IPS DF 4.7 (cell line): ENCODE data around the gene HOXB6.

Source experiments
- DNase-seq: peaks from one replicate; pipeline ENCODE4 v3.0.0-alpha.2; 2013; ENCODE audit warnings: low spot score; ENCODE audit errors: extremely low read depth

The HOXB6 gene

DNA sequence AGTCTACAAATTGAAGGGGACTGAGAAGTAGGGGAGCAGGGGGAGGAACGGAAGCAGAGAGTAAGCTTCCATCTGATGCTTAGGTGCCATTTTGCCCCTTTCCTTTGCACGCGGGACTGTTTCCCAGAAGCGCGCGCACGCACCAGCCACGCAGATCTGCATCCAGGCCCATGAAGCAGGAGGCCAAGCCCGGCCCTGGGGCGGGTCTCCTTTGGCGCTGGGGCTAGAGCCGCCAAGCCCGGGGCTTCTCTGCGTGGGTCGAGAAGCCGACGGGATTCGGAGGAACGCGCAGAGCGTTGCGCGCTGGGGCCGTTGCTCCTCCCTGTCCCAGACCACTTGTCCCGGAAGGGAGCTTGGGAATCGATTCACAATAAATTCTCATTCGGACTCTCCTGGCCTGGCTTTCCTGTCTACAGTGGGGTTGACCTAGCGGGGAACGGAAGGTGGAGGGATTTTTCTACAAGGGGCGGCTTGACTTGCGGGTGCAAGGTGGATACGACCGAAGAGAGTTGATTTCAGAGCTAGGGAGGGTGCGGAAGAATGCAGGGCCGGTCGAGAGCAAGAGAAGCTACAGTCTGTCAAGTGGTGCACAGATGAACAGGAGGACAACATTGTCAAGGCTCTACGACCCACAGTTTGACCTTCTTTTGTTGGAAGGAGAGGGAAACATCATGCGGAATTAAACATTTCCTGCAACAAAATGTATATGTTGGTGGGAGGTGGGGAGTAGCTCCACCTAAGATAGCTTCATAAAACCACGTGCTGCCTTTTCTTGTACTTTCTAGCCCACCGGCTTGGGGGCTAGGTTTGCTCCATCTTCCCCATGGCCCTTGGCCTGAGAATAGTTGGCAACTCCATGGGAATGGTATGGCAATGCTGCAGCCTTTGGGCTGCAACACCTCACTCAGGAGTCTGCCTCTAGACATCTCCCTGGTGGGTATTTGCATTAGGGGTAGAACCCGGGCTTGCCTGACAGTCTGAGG is 16.9 kb upstream of the HOXB6 start:
- DNase-seq = no peak

DNA sequence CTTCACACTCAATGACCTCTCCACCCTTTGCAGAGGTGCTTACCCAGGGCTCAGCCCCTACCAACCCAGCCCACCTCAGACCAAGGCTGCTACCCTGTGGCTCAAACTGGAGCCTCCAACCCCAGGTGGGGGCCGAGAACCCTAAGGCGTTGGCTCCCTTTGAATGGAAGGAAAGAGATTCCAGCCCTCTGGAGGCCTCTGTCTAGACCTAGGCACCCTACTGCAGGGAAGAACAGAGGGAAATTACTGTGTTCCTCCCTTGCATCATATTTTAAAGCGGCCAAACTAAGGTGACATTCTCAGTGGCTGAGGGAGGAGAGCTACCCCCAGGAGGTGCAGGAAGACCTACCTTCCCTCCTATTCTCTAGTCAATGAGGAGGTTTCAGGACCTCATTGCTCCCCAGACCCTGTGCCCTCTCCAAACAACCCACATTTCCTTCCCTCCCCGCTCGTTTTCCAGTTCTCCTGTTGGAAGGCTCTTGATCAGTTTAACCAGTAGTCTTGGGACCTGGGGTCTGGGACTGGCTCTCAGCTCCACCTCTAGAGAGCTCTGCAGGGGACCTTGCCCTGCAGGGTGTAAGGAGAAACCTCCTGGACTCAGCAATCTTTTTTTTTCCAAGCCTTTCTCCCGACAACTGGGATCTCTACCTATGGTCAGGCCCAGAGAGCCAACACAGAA is 15.8 kb upstream of the HOXB6 start:
- DNase-seq = no peak

DNA sequence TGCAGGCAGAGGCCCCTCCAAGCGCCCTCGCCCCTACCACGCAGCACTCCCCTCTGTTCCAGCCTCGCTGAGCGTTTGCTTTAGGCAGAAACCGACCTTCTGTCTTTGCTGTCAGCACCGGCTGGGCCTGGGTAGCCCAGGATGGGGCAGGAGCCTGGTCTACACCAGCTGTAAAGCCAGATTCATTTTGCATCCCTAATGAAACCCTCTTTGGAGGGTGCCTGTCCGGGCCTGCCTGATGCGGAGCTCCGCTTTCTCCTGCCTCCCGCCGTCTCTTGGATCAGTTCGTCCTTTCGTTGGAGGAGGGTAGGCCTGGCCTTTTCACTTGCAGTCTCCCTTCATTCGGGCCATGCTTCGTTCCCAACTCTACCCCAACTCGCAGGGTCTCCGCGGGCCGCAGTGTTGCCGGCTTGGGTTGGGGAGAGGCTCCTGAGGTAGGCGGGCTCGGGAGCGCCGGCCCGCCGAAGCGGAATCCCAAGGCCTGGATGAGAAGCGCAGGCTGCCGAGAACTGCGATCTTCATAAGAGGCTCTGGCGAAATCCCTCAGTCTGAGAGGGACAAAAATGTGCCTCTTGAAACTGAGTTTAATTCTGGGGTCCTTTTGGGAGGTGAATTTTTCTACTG is 15.2 kb upstream of the HOXB6 start:
- no peak for DNase-seq

DNA sequence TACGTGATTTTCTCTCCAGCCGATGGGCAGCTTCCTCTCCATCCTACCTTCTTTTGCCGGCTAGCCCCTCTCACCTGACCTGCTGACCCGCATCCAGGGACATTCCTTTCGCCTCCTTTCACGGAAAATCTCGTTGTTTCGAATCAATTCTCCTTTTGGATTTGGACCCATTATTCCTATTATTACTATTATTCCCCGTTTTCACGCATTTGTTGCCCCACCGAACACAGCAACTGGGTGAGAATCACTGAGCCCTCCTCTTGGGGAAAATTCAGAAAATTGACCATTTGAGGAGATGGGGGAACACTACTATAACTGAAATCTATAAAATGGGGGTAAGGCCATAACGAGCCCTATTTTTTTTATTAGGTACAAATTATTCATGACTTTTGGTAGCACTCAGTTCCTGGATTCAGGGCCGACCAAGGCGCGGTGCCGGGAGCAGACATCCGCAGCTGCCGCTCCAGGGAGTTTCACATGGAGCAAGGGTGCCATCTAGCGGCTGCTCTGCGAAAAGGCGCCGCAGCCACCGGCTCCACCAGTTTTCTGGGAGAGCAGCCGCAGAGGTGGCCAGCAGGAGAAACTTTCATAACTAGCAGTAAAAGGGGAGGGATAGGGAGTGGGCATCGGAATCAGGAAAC is 13.6 kb upstream of the HOXB6 start:
- no peak for DNase-seq

DNA sequence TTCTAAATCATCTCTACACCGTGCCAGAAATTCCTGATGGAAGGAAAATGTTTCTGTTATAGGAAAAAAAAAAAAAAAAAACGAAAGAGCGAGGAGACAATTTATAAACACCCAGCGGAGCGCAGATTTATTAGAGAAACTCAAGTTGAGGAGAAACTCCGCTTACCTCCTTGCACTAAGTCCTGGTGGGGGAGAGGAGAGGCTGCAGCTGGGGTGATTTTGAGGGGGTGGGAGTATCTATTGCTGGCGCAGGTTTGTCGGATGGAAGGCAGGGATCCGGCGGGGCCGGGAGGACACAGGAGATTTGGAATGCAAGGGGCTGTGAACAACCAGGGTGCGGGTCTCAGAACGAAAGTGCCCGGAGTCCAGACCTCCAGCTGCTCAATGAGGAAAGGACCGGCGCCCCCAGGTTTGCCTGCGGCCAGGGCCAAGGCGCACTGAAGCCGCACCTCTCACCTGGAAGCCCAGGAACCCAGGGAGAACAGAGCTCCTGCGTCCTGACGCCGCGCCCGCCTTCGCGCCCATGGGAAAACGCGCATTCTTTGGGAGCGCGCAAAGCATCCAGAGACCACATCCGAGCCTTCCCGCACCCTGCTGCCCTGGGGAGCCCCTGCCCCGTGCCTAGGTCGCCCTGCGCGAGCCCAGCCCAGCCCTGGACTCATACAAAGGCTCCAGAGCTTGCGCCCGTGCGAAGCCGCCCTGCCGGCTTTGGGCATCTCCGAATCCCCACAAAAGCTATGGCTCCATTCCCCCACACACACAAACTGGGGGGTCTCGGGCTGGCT is 12.9 kb upstream of the HOXB6 start:
- DNase-seq = no peak

DNA sequence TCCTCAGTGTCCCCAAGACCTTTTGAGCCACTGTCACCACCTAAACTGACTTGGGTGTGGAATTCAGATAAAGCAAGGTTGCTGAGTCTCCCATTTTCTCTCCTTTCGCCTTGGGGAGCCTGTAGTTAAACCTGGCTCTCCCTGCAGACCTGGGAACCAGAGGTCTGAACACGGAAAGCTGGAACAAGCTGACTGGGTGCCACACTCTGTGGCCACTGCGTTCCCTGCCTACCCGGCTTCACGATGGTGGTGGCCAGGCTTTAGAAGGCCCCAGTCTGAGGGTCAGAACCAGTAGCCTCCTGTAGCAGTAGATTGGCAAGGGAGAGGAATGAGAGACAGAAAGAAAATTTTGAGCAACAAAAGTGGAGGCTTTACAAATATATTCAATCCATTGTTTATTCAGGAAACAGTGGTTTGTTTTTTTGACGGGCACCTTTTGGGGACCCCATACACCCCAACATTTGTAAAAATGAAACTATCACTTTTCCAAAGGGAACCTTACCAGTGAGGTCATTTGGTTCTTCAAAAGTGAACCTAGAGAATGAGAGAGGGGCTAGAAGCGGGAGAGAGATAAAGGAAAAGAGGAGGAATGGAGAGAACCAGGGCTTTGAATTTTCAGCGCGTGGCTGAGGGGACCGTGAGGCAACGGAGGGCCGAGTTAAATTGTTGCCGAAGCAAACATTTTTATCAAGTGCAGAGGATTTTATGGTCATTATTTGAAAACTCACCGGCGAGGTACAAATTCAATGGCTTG is 12.1 kb upstream of the HOXB6 start:
- DNase-seq = no peak

DNA sequence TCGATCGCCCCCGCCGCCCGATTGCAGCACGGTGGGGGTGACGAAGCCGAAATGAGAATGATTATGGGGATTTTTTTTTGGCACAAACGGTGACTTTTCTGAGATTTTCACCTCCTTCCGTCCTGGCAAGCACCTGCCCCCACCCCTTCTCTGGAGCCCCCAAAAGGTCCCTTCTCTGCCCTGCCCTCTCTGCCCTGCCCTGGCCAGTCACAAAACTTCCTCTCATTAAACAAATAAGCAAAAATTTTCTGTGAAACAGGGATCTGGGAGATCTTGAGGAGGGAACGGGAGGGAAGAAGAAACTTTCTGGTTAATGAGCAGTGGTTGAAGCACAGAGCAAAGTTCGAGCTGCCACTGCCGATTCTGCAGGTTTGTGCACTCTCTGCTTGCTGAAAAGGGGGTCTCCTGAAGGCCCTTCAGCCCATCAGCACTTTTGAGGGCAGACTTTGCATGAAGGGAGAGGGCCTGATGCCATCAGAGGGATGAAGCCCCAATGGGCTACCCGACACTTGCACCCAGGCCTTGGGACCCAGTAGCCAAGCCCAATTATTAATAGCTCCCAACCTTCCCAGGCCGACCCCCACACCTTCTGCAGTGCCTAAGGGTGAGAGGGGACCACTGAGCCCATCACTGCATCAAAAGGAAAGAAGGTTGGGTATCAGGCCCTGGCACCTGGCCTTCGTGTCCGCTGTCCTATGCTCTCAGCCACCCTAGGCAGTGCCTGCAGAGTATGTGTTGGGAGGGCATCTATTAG is 11.4 kb upstream of the HOXB6 start:
- DNase-seq = no peak

DNA sequence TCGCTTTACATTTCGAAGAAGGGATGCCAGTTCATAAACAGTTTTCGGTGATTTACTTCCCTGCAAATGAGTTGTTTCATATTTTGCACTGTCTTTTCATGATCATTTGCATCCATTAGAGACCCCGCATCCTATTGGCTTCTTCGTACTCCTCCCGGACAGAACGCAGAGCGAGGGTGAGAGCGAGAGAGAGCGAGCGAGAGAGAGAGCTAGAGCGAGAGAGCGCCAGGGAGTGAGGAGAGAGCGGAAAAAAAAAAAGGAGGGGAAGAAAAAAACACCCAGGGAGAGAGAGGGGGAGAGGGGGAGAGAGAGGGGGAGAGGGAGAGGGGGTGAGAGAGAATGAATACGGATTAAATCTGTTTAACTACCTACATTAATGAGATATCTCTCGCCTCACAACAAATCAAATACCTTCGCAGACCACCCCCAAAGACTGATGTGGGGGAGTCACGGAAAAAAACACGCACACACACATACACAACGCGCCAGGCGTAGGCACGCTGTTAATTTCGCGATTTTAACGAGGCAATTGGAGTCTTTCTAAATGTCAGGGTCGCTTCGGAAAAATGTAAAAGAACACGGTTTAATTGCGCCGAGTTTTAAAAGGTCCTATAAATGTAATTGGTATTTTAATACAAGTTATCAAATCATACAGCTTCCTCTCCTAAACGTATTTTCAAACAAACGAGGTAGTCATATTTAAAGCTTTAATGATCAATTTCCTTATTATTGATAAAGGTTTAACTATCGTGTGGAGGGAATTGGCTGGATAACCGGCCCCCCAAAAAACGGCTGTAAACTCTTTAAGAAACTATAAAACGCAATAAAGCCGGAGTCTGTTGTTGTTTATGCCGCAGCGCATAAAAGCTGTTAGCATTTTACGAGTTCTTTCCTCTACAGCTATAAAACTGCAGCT is 10.5 kb upstream of the HOXB6 start, which contains the start of gene HOXB8:
Gene HOXB8, minus strand, starts transcription at position 246 of the 916 bp plus-strand sequence. CDS start 588 bp downstream, outside the sequence.
- DNase-seq = no peak

DNA sequence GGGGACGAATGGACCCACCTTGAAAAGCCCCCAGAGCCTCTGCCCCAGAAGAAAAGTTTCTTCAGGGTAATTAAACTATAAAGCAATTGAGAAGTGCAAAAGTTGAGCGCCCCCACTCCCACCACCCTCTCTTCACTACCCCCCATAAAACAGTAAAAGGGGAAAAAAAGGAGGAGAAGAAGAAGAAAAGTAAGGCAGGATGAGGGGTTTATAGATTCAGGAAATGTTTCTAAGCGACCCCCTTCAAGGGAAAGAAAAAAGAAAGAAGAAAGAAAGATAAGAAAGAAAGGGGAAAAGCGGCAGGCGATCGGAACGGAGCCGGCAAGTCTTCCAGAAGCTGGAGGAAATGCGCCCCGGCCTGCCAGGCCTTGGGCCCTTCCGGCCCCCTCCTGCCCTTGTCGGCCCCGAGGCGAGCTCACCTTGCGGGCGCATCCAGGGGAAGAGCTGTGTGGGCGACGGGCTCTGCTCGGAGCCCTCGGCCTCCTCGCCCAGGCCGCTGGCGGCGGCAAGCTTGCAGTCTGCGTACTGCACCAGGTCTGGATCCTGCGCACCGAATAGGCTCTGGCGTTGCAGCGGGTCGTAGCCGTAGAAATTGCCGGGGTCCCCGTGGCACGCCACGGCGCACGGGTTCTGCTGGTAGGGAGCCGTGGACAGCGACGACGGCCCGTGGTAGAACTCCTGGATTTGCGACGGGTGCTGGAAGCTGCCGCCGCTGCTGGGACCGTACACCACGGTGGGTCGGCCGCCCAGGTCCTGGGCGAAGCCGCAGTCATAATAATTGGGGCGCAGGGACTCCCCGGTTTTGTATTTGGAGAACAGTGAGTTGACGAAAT is 9.3 kb upstream of the HOXB6 start:
- no peak for DNase-seq

DNA sequence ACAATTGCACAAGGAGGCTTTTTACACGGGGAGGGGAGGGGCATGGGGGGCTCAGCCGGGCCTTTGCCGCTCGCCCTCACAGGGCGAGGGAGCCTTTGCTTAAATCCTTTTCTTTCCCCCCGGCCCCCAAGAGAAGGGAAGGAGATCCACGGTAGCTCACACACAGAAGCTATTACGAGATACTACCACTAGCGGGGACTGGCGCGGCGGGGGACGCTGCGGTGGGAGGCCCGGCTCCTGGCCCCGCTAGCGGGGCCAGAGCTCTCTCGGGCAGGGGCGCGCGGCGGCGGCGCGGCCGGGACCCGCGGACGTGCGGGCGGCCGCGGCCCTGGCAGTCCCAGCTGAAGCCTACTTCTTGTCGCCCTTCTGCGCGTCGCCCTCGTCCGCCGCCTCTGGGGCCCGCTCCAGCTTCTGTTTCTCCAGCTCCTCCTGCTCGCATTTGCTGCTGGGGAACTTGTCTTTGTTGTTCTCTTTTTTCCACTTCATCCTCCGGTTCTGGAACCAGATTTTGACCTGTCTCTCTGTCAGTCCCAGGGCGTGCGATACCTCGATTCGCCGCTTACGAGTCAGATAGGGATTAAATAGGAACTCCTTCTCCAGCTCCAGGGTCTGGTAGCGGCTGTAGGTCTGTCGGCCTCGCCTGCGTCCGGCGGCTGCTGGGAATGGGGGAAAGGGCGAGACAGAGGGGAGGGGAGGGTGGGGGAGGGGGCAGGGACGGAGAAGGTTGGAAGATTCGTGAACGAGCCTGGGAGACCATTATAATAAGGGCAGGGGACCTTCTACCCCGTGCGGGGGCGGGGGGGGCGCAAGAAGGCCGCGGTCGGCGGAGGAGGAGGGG is 8.3 kb upstream of the HOXB6 start:
- DNase-seq = no peak

DNA sequence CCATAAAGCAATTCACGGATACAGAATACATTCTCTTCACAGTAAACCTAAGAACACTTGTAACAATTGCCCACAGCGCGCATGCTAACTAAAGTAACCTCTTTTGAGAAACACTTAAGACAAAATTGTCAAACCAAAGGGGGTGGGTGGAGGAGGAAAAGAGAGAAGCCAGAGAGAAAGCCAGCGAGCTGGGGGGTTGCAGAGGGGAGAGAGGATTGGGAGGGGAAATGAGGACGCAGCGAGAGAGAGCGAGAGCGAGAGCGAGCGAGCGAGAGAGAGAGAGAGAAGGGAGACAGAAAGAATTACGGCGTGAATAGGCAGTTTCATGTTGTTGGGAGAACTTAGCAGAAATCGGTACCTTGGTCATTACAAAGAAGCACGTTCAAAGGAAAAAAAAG is 7.7 kb upstream of the HOXB6 start:
- DNase-seq = no peak

DNA sequence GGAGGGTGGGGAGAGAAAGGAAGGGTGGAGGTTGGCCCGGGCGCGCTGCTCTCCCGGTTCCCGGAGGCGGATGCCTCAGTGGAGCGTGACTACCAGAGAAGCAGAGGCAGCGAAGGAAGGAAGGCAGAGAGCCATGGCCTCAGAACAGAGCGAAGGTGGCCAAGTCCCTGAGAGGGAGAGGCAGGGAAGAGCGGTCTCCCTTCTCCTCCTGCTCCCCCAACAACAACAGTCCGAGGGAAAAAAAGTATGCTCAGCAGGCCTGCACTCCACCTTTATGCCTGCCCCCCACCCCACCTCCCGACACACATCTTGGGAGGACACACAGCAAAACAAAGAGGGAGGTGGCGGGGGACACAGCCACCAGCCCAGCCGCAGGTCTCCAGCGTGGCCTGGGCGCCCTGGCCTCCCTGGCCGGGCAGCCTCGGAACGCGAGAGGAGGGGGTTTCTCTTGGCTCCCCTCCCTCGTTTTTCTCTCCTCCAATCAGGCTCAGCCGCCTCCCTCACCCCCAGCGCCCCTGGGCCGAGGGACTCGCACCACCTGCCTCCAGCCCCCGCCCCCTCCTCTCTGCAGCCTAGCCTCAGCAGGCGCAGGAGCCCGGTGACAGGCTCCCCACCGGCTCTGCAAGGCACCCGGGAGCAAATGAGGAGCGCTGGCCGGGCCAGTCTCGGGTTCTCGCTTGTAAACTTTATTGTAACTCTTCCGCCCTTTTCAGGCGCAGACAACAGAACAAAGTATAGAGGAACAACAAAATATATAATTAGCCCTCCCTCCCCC is 7.1 kb upstream of the HOXB6 start:
- no peak for DNase-seq

DNA sequence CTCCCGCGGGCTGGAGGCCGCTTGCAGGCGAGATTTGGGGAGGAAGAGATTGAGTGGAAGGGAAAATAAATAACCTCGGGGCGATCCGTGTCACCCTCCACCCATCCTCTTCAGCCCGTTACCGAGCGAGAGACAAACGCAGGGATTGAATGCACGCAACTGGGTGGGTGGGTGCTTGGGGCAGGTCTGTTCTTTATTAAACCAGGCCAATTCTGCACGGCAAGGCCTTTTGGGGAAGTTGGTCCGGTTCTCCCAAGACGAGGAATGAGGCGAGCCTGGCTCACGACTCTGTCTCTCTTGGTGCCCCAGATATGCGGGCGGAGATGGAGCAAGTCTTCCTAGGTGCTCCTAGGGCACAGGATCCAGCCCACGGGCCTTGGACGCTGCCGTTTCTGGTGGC is 6.4 kb upstream of the HOXB6 start:
- DNase-seq = no peak

DNA sequence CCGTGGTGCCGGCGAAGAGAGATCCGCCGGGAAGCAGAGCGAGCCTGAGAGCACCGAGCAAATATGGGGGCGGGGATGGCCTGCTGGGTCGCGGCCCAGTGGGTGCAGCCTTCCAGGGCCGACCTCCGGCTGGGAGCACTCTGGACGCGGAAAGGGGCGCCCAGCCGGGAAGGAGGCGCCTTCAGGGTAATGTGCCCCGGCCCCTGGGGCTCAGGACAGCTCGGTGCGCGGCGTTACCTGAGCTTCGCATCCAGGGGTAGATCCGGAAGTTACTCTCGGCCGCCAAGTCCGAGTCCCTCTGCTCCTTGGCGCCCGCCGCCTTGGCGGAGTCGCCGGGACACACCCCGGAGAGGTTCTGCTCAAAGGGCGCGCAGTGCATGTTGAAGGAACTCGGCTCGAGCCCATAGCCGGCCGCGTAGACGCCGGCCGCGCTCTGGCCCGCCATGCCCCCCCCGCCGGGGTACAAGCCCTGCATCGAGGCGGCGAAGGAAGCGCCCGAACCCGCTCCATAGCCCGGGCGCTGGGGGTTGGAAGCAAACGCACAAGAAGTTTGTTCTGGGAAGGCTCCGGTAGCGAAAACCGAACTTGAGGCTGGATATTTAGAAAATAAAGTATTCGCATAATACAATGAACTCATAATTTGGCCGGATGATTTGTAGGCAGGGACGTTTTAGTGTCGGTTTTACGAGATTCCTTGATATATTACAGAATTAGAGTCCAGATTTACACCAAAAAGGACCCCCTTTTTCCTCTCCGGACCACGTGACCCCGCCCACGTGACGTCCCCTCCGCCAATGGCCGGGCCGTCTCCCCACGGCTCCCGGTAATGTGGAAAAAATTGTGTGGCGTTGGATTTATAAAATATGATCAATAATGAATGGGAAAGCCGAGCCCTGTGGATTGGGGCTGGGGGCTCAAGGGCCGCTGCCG is 5.8 kb upstream of the HOXB6 start, which contains the start of gene HOXB7:
Gene HOXB7, minus strand, starts transcription at position 736 of the 930 bp plus-strand sequence. Its CDS starts 99 bp downstream, at position 637.
- no peak for DNase-seq
